ENCODE data around the gene MBP.

Gene MBP

DNA sequence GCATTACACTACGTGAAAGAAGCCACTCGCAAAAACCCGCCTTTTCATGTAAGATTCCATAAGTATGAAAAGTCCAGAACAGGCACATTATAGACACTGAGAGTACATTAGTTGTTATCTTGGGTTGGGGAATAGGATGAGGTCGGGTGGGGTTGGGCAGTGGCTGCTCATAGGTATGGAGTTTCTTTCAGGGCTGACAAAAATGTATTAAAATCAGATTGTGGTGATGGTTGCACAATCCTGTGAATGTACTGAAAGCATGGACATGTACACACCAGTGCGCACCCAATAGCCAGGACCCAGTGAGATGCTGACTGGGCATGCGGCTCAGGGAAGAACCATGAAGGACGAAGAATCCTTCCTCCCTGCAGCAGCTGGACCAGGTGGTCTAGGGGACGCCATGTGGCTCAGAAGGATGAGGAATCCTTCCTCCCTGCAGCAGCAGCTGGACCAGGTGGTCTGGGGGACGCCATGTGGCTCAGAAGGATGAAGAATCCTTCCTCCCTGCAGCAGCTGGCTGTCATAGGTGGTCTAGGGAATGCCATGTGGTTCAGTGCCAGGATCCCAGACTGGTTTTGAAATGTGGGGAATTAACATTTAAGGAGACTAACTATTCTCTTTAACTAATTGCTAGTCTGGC is 50.1 kb downstream of the MBP start:
- no peak for DNase-seq (ENCODE audit: low spot score)

DNA sequence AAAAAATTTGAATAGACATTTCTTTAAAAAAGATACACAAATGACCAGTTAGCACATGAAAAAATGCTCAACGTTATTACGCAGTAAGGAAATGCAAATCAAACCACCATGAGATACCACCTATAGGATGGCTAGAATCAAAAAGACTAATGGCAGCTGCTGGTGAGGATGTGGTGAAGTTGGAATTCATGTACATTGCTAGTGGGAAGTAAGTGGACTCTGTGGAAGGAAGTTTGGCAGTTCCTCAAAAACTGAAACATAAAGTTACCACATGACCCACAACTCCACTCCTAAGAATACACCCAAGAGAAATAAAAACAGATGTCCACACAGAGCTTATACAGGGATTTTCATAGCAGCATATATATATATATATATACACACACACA is 51.2 kb downstream of the MBP start:
- DNase-seq (ENCODE audit: low spot score), result no peak

DNA sequence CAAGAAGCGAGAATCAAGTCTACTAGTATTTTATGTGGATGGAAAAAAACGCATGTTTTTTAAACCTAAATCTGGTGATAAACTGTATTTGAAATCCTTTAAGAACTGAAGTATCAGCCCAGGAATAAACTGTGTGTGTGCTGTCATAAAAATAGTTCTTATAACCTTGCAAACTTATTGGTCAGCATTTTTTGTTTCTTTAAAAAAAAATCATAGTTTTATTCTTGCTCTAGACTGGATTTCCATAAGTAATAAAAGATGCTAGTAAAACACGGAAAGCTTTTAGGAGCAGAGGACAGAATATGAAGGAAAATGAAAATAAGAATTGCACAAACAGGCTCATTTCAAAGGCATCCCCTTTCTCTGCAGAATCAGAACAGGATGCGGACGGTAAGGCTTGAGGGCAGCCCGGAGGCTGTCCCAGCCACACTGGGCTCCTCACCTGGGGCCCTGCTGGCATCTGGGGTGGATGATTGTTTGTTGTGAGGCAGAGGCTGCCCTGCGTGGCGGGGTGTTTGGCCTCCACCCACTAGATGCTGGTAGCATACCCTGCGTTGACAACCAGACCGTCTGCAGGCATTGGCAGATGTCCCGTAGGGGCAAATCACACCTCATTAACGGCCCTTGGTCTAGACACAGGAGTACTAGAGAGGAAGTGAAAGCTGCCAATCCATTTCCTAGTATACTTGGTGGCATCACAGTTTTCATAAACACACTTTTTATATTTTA is 52.5 kb downstream of the MBP start:
- DNase-seq (ENCODE audit: low spot score), result peak; percentile 59

DNA sequence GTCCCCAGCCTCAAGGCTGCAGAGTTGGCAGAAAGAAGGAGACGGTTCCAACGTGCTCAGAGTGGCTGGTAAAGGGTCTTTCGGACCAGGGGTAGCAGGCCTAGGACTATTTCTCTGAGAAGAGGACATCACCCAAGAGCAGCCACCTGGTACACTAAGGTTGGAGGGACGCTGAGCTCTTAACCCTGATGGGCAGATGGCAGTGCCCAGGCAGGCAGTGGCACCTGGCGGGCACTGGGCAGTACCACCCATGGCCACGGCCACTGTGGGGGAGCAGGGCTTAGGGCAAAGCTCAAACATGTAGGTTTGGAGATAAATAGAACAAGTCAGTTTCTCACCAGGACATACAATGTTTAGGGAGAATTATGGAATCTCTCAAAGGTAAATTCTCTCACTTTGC is 53.5 kb downstream of the MBP start:
- DNase-seq (ENCODE audit: low spot score), result no peak

DNA sequence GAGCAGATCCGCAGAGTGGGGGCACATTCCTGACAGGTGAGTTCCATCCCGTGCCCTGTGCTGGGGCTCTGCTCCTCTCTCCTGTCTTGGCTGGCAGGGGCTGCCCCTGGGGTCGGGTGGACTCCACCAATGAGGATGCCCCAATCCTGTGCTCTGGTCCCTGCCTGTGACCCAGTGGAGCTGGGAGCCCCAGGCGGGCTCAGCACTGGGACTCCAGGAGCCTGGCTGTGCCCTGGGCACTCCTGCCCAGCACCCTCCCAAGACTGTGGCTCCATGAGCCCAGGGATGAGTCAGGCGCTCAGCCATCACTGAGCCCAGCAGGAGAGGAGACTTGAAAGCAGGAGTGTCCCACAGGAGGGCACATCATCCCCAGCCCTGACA is 53.9 kb downstream of the MBP start:
- no peak for DNase-seq (ENCODE audit: low spot score)

DNA sequence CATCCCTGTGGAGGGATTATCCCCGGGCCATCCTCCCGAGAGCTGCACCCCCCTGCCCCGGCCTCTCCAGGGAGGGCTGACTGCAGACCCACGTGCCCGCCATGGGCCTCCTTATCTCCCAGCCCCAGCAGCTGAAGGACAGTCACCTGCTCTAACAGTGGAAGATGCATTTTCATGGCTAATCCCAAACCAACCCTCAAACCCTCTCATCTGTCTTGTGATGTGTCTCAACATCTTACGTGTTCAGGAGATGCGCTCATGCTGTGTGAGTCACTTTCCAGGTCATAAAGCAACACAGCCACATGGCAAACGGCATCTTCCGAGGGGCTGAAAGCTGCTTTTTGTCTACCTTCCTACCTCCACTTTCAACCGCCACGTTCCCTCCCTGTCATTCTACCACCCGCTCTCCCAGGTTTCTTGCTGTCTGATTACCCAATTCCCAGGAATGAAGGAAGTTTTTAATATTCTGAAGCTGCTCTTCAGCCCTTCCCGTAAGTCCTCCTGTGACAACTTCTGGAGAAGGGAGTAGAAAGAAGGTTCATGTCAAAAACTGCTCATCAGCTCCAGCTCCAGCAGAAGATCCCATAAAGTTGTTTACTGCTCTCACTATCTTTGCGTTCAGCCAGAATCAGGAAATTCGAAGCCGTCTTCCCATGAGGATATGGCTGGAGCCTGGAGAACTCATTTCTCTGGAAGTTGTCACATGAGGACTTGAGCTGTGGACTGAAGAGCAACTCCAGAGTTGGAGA is 54.5 kb downstream of the MBP start:
- DNase-seq (ENCODE audit: low spot score), result no peak

DNA sequence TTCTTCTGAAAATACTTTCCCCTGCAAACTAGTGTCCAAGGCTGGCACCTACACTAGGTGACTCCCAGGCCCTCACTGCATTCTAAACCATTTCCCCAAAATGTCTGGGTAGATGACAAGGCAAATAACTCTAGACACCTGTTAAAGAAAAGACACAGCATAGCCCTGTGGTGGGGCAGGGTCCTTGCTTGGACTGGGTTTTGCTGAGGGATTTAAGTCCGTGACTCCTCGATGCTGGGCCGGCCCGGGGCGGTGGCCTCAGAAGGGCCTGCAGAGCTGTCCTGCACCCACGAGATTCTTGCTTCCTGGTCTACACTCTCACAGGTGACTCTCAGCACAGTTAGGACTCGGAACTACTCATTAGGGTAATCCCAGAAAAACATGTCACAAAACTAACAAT is 55.2 kb downstream of the MBP start:
- no peak for DNase-seq (ENCODE audit: low spot score)

DNA sequence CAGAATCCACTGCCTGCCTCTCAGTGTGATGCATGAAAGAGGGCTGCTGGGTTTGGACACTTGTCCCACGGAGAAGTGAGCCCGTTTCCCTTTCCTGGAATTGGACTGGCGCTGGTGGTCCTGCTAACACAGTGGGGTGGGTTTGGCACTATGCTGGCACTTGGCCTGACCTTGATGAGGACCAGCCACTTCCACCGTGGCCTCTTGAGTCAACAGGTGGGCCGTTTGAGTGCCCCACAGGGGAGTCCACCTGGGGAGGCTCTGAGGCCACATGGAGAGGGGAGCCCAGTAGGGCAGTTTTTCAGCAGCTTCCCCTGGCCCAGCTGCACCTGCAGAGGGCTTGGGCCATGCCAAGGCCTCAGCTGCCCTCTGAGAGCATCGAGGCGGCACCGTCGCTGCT is 56.5 kb downstream of the MBP start:
- DNase-seq (ENCODE audit: low spot score), result no peak

DNA sequence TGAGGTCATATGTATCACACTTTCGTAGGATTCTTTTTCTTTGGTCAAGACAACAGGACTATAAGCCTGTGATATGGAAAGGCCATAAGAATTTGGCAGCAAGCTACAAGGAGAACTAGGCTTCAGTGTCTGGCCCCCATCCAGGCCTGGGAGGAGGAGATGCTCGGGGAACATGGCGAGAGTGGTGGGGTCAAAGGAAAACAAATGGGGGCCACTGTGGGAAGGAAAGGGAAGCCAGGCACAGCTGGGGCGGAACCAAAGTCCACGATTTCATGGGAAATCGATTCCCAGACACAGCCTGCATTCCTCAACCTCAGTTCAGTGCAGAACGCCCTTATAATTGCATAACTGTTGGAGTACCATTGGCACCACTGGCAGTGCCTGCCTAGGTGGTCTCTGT is 58.2 kb downstream of the MBP start:
- DNase-seq (ENCODE audit: low spot score), result no peak

DNA sequence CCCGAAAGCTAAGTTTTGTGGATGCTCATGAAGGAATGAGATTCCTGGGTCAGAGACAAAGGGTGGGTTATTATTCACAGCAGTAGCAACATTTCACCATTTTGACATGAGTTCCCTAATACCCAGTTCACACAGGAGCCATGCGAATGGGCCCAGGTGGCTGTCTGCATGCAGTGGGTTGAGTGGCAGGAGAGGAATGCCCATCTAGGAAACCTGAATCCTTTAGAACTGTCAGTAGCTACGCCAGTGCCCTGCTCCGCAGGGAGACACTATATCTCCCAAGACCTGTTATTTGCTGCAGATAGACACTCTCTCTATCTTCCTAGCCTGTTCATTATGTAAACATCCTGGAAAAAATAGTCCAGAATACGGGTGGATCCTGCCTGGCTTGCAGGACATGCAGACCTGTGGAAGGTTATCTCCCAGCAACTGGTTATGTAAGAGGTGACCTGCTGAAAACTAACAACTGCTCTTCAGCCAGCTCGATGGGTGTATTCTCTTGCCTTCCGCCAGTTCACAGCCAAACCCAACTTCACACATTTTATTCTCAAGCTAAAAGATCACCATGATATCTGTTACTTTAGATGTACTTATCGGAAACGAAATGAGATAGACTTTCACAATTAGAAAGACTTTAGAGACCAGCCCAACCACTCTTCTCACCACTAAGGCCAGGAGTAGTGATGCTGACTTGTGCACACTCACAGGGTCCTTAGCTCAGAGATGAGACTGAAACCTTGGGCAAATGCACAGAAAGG is 59.1 kb downstream of the MBP start:
- peak; percentile 46 for DNase-seq (ENCODE audit: low spot score)

DNA sequence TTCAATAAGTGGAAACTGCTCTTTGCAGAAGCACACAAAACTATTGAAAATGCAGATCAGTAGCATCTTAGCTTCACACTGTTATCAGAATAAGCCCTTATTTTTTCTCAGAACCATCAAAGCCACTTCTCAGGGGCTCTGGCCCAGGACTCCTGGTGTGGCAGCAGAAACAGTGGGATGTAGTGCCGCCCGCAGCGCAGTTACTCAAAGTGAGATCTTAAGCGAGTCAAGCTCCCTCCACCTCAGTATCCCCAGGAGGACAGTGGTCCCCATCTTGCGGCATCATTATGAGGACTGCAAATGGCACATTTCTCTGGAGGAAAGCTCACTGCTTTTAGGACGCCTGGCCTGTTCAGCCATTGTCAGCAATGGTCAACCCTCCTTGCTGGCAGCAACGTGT is 60.0 kb downstream of the MBP start:
- no peak for DNase-seq (ENCODE audit: low spot score)

DNA sequence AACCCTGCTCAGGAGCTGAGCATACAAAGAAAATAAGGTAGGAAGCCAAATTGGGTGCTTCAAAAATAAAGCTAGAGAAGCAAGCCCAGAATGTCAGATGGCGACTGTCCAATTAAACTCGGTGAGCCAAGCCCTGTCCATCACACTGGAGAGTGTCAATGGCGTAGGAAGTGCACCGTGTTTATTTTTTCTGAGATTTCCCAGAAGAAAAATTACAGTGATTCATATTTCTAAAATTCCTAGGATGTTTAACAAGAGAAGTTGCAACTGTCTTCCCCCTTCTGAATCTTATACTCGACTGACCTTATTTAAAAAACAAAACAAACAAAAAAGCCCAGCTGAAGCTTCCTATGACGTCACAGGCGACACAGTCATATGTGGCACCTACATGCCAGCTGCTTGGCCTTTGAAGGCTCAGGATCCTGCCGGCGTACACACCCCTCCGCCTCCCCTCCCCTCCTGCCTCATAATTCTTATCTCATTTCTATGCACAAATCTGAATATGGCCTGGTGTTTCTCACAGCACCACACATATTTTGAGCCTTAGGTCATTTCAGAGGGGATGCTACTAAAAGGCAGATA is 60.8 kb downstream of the MBP start:
- DNase-seq (ENCODE audit: low spot score), result peak; percentile 68

DNA sequence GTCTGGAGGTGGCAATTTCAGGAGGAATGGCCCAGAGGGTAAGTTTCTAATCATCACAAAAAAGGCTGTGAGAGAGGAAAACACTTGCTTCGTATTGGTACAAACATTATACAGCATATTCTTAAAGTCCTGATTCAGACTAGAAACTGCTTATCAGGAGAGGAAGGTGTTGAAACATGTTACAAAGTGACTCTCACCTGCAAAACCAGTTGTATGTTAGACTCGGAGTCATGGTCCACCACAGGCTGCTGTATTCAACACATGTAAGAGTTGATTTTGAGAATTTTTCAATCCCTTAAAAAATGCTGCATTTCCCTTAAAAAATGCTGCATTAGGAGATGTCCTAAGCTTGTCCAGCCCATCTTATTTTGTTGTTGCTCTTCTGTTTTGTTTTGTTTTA is 61.5 kb downstream of the MBP start:
- DNase-seq (ENCODE audit: low spot score), result no peak

DNA sequence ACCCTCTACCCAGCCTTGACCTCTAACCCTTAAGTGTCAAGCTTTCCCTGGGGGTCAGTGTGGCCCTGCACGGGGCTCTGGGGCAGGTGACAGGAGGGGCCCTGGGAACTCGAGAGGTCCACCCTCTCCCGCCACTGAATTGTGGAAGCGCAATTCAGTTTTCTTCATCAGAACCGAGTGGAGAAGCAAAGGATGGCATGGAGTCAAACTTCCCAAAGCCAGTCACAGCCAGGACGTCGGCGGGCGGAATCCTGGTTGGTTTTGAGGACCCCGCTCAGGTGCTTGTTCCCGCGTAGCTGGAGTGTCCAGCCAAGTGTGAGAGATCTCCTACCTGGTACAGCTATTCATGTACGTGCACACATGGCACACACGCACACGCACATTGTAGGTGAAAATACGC is 62.0 kb downstream of the MBP start:
- DNase-seq (ENCODE audit: low spot score), result no peak

DNA sequence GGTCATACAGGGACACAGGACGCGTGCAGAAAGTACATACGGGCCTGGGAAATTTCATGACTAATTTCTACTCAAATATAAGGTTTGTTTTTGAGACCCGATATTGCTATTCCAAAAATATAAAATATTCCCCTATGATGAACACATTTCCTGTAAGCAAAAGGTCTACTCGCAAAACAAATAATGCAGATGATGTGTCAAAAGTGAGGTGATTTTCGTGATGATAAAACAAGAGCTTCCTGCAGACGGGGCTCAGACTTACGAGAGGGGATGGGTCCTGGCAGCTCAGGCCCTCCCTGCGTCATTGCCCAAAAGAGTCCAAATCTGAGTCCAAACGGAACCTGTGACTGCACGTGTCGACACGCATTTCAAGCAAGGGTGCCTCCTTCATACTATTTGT is 62.7 kb downstream of the MBP start:
- peak; percentile 66 for DNase-seq (ENCODE audit: low spot score)

DNA sequence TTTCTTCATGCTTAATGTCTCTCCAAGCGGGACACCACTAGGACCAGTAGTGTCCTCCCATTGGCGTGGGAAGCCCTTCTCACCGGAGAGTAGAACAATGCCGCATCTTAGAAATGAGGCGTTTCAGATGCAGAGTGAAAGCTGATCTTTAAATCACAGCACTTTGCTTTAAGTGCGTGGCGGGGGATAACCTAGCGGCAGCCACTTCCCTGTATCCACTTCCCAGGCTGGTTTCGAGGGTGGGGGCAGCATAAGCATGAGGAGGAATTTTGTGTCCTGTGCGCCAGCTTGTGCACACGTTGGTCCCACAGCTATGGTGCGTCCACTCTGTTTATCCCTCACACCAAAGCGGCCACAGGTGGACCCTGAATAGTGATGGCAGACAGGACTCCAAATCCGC is 63.1 kb downstream of the MBP start:
- DNase-seq (ENCODE audit: low spot score), result no peak

DNA sequence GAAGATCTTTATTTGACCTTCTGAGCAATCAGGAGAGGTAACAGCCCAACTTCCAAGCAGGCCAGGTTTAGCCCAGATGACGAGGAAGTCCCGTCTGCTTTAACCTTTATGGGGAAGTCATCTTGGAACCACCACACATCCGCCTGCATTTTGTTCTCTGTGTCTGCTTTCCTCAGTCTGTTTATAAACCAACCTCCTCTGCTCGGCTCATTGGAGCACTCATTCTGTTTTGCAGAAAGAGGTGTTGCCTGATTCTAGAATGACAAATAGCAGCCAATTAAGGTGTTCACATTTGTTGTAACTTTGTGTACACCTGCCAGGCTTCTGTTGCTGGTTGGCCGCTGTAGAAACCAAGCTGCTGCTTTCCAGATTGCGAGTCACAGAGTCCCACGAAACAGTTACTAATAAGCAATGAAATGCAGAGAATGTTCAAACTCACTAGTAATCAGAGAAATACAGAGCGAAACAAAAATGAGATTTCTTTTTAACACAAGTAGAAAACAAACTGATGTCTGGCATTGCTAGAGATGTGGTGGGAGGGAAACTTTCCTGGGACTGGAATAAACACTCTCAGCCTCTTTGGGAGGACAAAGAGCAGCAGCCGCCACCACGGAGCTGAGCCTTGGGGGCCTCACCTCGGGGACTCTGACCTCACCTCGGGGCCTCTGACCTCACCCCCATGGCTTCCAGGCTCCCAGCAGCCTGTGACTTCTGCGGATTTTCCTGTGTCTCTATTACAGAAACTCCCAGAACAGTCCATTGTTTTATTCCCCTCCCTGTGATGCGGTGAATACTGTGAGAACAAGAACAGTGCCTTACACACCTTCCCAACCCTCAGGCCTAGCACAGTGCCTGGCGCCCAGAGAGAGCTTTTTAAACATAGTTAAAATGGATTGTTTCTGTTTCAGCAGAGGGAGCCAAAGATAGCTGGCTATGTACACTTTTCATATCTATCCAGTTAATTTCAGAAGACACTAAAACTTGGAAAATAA is 64.0 kb downstream of the MBP start:
- peak; percentile 79 for DNase-seq (ENCODE audit: low spot score)

DNA sequence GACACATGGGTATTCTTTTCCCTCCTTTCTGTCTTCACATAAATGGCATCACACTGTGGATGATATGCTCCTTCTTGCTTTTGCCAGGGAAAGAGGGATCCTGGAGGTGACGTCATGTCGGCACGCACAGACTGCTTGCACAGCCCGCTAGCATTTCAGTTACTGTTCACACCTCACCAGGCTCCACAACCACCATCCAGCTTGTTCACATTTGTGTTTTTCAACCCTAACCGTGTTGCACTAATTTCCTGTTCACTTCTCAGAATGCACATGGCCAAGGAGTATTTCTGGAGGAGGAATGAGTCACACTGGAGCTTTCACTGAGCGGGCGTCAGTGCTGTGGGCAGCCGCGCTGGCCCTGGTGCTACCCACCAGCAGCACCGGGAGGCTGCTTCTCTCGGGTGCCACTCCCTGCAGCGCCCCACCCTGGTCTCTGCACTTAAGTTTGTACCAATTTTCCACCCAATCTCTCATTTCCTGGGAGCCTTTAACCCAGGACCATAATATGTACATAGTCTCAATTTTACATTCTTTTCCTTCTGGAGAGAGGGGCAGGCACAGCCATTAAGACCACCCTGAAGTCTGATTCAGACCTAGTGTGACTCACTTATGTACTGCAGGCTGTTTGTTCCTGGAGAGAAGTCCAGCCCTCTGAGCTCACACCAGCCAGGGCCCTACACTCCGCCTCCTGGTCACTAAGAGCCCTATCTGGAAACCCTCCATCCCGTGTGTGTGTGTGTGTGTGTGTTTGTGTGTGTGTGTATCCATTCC is 65.1 kb downstream of the MBP start:
- peak; percentile 87 for DNase-seq (ENCODE audit: low spot score)

DNA sequence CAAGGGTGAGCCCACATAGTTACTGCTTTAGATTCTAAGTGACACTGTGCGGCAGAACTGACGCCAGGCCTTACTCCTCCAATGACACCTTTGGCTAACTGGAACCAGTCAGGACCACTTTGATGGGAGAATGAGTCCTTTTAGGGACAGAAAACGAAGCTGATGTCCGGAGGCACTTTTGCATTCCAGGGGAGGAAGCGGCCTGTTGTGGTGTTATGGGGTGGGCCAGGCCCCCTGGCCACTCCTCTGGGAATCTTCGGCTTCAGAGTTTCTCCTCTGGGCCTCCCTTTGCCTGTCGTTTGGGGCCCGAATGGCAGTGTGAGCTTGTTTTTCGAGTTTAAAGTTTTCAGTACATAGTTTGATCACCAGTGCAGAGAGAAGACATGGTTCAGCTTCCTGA is 65.9 kb downstream of the MBP start:
- no peak for DNase-seq (ENCODE audit: low spot score)

DNA sequence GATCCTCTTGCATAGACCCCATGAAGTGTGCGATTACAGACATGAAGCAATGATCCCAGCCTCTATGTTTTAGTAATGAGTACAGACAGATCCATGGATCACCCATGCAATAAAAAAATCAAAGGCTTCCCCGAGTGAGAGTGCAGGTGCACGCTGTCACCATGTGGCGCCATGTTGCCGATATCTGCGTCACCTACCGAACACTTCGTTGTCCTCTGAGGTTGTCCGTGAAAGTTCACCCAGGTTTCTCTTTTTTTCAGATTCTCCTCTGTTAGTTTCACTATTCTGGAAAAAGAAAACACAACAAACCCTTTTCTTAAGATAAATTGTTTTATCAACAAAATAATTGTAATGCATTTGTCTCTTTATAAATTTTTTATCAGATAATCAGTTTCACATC is 66.5 kb downstream of the MBP start:
- DNase-seq (ENCODE audit: low spot score), result no peak
